ENCODE results near the gene CYP2A13.

GRCh38 chr19:41083516-41083915, 4.7 kb upstream of the CYP2A13 start:
- TF ChIP-seq POLR2AphosphoS5 (IDR thresholded peaks at IDR 0.05; ENCODE audit: borderline replicate concordance, low read depth, low read length) (no peak), EZH2 (IDR thresholded peaks at IDR 0.05) (no peak), FOXP2 (optimal IDR thresholded peaks at IDR 0.05; ENCODE audit: control extremely low read depth, extremely low read length, insufficient read depth) (no peak)

Measured in SK-N-MC (cell line).